ENCODE results near the gene NETO2.

DNA sequence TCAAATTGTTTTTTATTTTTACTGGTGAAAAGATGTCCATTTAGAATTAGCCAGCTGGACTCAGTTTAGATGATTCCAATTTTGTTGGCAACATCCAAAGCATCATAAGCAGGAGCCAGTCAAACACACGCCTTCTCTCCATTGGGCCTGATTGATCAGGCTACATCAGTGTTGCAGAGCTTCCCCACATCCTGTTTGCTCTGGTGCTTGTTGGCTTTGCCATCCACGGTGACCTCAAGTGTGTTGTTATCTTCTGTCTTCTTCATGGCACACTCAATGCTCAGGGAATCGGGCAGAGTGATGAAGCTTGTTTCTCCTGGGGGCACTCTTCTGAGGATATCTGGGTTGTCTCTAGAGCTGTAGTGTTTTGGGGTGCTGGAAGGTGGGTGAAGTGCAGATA is 6.3 kb upstream of the NETO2 start:
- TF ChIP-seq TAF1 (IDR thresholded peaks at IDR 0.05; ENCODE audit: borderline replicate concordance, low read depth, low read length) = no peak
- no peak for TF ChIP-seq POLR2A (IDR thresholded peaks at IDR 0.05; ENCODE audit: low read depth, low read length)

Measured in GM12892 (cell line).